Endothelial cell of umbilical vein (primary cell): ENCODE measurements around the gene GLI3. TPM values are rescaled to one million over a fixed set of nuclear protein-coding genes. Genes with fewer than 3 reads are reported as not detected.

ENCODE experiments used
- BruUV-seq: library from RNA; stranded (reverse); fragments of 400-500 nt; replicated peaks from 2 replicates; lab custom pipeline; 2021; lab: Mats Ljungman, UMichigan
- CTCF ChIA-PET: fragments of 300-600, 350-600 bp; sonication (Branson Sonifier 250); formaldehyde crosslinking; loops from one replicate; lab custom pipeline; 2021; ENCODE audit warnings: antibody characterized with exemption, inconsistent platforms; lab: Charles Lee
- POLR2A ChIA-PET: fragments of 300-600, 350-600 bp; sonication (Branson Sonifier 250); formaldehyde crosslinking; loops from one replicate; lab custom pipeline; 2021; ENCODE audit warnings: antibody characterized with exemption, inconsistent platforms; lab: Charles Lee
- DNase-seq: peaks from one replicate; pipeline ENCODE4 v3.0.0-alpha.2; 2011; ENCODE audit warnings: low read depth, low spot score
- FAIRE-seq: peaks from 2 replicates; lab custom pipeline; 2011; peaks lifted over from hg19 to GRCh38; lab: Jason Lieb, UNC
- H2AFZ ChIP-seq: 2 replicates; pipeline ENCODE4 v1.6.0; 2012; ENCODE audit warnings: low read depth, low read length, control low read depth, inconsistent platforms
- H3K27ac ChIP-seq: 2 replicates; pipeline ENCODE4 v1.5.1; 2011; ENCODE audit warnings: low read depth, mild to moderate bottlenecking, control low read depth, low read length, moderate library complexity; ENCODE audit not compliant: insufficient read depth
- H3K27me3 ChIP-seq, 2 experiments: 2 replicates each; pipeline versions ENCODE4 v1.6.0 to v1.6.1; 2011; ENCODE audit warnings: low read length in 2 of 2, mixed read lengths in 1 of 2; ENCODE audit not compliant: control insufficient read depth in 2 of 2, insufficient read depth in 2 of 2
- H3K36me3 ChIP-seq, 2 experiments: 2 replicates in 1 of 2; 3 replicates in 1 of 2; pipeline ENCODE4 v1.5.1; 2011; ENCODE audit warnings: low read length in 2 of 2, mild to moderate bottlenecking in 1 of 2, moderate library complexity in 1 of 2; ENCODE audit not compliant: control insufficient read depth in 2 of 2, insufficient read depth in 2 of 2; ENCODE audit errors: extremely low read depth in 1 of 2
- H3K4me1 ChIP-seq: 3 replicates; pipeline ENCODE4 v1.5.1; 2011; ENCODE audit warnings: mild to moderate bottlenecking, low read length; ENCODE audit not compliant: control insufficient read depth, insufficient read depth; ENCODE audit errors: extremely low read depth
- H3K4me2 ChIP-seq: 2 replicates; pipeline ENCODE4 v1.6.1; 2011; ENCODE audit warnings: low read length, control low read depth, mixed read lengths; ENCODE audit not compliant: insufficient read depth
- H3K4me3 ChIP-seq, 3 experiments: fragments of 200-600 bp in 1 of 3; sonication (generic), shearing (Covaris generic) in 1 of 3; replicated peaks in 1 of 3; 2 replicates each; pipeline ENCODE4 v1.5.1; 2011 to 2016; ENCODE audit warnings: control low read depth in 3 of 3, low read length in 3 of 3, mild to moderate bottlenecking in 2 of 3, inconsistent platforms in 1 of 3, low read depth in 1 of 3, moderate library complexity in 1 of 3; ENCODE audit not compliant: insufficient read depth in 1 of 3
- H3K79me2 ChIP-seq: 2 replicates; pipeline ENCODE4 v1.6.0; 2012; ENCODE audit warnings: low read length, inconsistent platforms; ENCODE audit not compliant: control insufficient read depth, insufficient read depth
- H3K9ac ChIP-seq: replicated peaks from 2 replicates; pipeline ENCODE3; 2011; ENCODE audit warnings: low read length, control low read depth; ENCODE audit not compliant: insufficient read depth; ENCODE audit errors: extremely low read depth
- H3K9me1 ChIP-seq: replicated peaks from 3 replicates; pipeline ENCODE4 v1.6.0; 2011; ENCODE audit warnings: mild to moderate bottlenecking, low read length; ENCODE audit not compliant: control insufficient read depth, insufficient read depth; ENCODE audit errors: extremely low read depth
- H3K9me3 ChIP-seq: replicated peaks from 2 replicates; pipeline ENCODE4 v1.5.1; 2012; ENCODE audit warnings: low read length, inconsistent platforms; ENCODE audit not compliant: control insufficient read depth, insufficient read depth
- H4K20me1 ChIP-seq: replicated peaks from 2 replicates; pipeline ENCODE3; 2011; ENCODE audit warnings: mild to moderate bottlenecking, low read length; ENCODE audit not compliant: control insufficient read depth, insufficient read depth; ENCODE audit errors: extremely low read depth
- EZH2 ChIP-seq: IDR thresholded peaks from 2 replicates; pipeline ENCODE4 v1.6.1; 2012; ENCODE audit warnings: borderline replicate concordance, low read depth, mild to moderate bottlenecking, moderate library complexity, low read length, inconsistent platforms; ENCODE audit not compliant: severe bottlenecking
- FOS ChIP-seq: IDR thresholded peaks from 2 replicates; pipeline ENCODE4 v1.6.1; 2011; ENCODE audit warnings: mild to moderate bottlenecking, low read length, moderate library complexity, borderline replicate concordance; ENCODE audit not compliant: insufficient read depth
- GATA2 ChIP-seq: IDR thresholded peaks from 2 replicates; pipeline ENCODE4 v1.7.0; 2011; ENCODE audit warnings: low read depth, mild to moderate bottlenecking, moderate library complexity, mixed read lengths, low read length; ENCODE audit not compliant: insufficient read length, insufficient read depth
- JUN ChIP-seq: IDR thresholded peaks from 2 replicates; pipeline ENCODE4 v1.6.1; 2011; ENCODE audit warnings: borderline replicate concordance, low read depth; ENCODE audit not compliant: insufficient read length, insufficient read depth
- MYC ChIP-seq: IDR thresholded peaks from one replicate; pipeline ENCODE4 v1.6.1; 2011; ENCODE audit warnings: mild to moderate bottlenecking, low read depth, low read length
- POLR2A ChIP-seq: IDR thresholded peaks from 2 replicates; pipeline ENCODE4 v1.6.1; 2012; ENCODE audit warnings: low read depth, mild to moderate bottlenecking, control low read depth, low read length
- POLR2AphosphoS5 ChIP-seq: IDR thresholded peaks from 2 replicates; pipeline ENCODE4 v1.6.1; 2012; ENCODE audit warnings: low read depth, mild to moderate bottlenecking, control low read depth, low read length, moderate library complexity; ENCODE audit not compliant: insufficient read depth
- dilution Hi-C: fragments of 300-500 bp; cut with MboI; formaldehyde crosslinking; loops from one replicate; pipeline ENCODE4 v1.15.0; 2019; ENCODE audit warnings: low sequenced_read_pairs; ENCODE audit not compliant: extremely low pct_ligation_motif_present
- intact Hi-C: fragments of 100-400 bp; cut with micrococcal nuclease; formaldehyde crosslinking; loops from one replicate; pipeline ENCODE4 v1.10.0; 2022
- polyA plus RNA-seq, 4 experiments: library from polyadenylated mRNA; depleted of rRNA in 3 of 4; stranded (reverse) in 3 of 4; unstranded in 1 of 4; fragments of >200 nt; gene quantifications; 2 replicates each; pipeline versions ENCODE4 v1.2.1 to v1.2.3, GENCODE V29; 2011 to 2012; ENCODE audit warnings: missing spikeins in 1 of 4
- total RNA-seq: library from RNA; stranded (reverse); gene quantifications from 2 replicates; pipeline ENCODE4 v1.2.3, GENCODE V29; 2021
- TF ChIP-seq, protein P1 (sequence below): IDR thresholded peaks from 2 replicates; pipeline ENCODE4 v1.6.1; 2011; ENCODE audit not compliant: insufficient read depth, insufficient read length
- TF ChIP-seq, protein P2 (sequence below), 2 donors: IDR thresholded peaks; 1 replicate in 1 of 2; 2 replicates in 1 of 2; pipeline ENCODE4 v1.5.1; 2011; ENCODE audit warnings: low read length in 2 of 2, mild to moderate bottlenecking in 2 of 2, moderate library complexity in 2 of 2, control low read depth in 1 of 2, inconsistent platforms in 1 of 2, low read depth in 1 of 2; ENCODE audit not compliant: insufficient read depth in 1 of 2; ENCODE audit errors: extremely low read depth in 1 of 2

The GLI3 gene
- total and polyA plus RNA-seq, 2 donors (not counting 3 experiments of a cell fraction or from before 2014, with no cell fraction given) = 6.0 to 24.9 TPM

DNA sequence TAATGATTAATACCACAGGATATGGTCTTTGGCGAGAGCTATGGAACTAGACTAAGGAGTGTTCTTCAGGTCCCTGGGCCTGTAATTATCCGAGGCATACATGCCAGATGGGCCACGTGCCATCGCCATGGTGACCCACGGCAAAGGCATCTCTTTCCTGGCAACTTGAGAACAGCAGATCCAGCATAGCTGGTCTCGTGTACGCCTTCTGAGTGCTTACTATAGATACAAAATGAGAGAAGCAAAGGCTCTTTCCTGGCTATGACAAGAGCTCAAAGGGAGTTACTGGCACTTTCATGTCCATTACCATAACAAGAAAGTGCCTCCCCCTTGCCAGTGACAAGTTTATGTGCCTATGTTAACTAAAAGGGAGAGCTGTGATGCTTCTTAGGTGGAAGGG lies 26.0 kb upstream of the GLI3 start:
- H4K20me1 ChIP-seq = no peaks in the 10 kb centered on the region
- DNase-seq = no peak
- no peak overlapping the region for H3K4me3 ChIP-seq
- TF ChIP-seq, protein P1, sequence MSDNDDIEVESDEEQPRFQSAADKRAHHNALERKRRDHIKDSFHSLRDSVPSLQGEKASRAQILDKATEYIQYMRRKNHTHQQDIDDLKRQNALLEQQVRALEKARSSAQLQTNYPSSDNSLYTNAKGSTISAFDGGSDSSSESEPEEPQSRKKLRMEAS = no peak
- TF ChIP-seq EZH2 = no peak
- TF ChIP-seq MYC = no peak
- no peak for TF ChIP-seq POLR2A
- TF ChIP-seq, protein P2, sequence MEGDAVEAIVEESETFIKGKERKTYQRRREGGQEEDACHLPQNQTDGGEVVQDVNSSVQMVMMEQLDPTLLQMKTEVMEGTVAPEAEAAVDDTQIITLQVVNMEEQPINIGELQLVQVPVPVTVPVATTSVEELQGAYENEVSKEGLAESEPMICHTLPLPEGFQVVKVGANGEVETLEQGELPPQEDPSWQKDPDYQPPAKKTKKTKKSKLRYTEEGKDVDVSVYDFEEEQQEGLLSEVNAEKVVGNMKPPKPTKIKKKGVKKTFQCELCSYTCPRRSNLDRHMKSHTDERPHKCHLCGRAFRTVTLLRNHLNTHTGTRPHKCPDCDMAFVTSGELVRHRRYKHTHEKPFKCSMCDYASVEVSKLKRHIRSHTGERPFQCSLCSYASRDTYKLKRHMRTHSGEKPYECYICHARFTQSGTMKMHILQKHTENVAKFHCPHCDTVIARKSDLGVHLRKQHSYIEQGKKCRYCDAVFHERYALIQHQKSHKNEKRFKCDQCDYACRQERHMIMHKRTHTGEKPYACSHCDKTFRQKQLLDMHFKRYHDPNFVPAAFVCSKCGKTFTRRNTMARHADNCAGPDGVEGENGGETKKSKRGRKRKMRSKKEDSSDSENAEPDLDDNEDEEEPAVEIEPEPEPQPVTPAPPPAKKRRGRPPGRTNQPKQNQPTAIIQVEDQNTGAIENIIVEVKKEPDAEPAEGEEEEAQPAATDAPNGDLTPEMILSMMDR (IDR thresholded peaks at IDR 0.05; ENCODE audit: extremely low read depth in 1 of 2, insufficient read depth in 1 of 2, low read depth in 1 of 2, low read length in 2 of 2) = no peak
- TF ChIP-seq JUN = no peak
- TF ChIP-seq GATA2 = no peak
- TF ChIP-seq POLR2AphosphoS5 = no peak
- no peak for TF ChIP-seq FOS
- H3K9me3 ChIP-seq = no peaks in the 10 kb centered on the region
- ChIA-PET CTCF (interaction anchor here (1.2 kb wide), 1 partner anchor 24 kb away, joined by 3 read pairs; no protein-coding TSS in a partner anchor), POLR2A (interaction anchor here (0.7 kb wide), 1 partner anchor 808 kb away, joined by 3 read pairs; no protein-coding TSS in a partner anchor)
- H3K4me1 ChIP-seq = no peaks in the 10 kb centered on the region
- no peak overlapping the region for H2AFZ ChIP-seq
- H3K4me2 ChIP-seq = no peak overlapping the region
- FAIRE-seq = no peak
- H3K9ac ChIP-seq = no peak overlapping the region
- intact Hi-C loops = no loop called here
- no peak overlapping the region for H3K27ac ChIP-seq
- dilution Hi-C loops = no loop called here
- no TSS peak for BruUV-seq
- H3K79me2 ChIP-seq = no peaks in the 10 kb centered on the region
- H3K27me3 ChIP-seq = peaks cover 2 to 5% of the 10 kb centered on the region in 2 experiments
- H3K9me1 ChIP-seq = no peaks in the 10 kb centered on the region
- no peaks in the 10 kb centered on the region for H3K36me3 ChIP-seq
